ENCODE measurements around the gene DOCK2.

- TF ChIP-seq, protein P1, sequence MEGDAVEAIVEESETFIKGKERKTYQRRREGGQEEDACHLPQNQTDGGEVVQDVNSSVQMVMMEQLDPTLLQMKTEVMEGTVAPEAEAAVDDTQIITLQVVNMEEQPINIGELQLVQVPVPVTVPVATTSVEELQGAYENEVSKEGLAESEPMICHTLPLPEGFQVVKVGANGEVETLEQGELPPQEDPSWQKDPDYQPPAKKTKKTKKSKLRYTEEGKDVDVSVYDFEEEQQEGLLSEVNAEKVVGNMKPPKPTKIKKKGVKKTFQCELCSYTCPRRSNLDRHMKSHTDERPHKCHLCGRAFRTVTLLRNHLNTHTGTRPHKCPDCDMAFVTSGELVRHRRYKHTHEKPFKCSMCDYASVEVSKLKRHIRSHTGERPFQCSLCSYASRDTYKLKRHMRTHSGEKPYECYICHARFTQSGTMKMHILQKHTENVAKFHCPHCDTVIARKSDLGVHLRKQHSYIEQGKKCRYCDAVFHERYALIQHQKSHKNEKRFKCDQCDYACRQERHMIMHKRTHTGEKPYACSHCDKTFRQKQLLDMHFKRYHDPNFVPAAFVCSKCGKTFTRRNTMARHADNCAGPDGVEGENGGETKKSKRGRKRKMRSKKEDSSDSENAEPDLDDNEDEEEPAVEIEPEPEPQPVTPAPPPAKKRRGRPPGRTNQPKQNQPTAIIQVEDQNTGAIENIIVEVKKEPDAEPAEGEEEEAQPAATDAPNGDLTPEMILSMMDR (IDR thresholded peaks at IDR 0.05; ENCODE audit: borderline replicate concordance, extremely low read depth, low read length, poor library complexity, severe bottlenecking), result no peak
- no peak for TF ChIP-seq EZH2 (IDR thresholded peaks at IDR 0.05; ENCODE audit: borderline replicate concordance, low read depth, low read length, severe bottlenecking)
These were observed 342.8 kb downstream of the DOCK2 start for GRCh38 chr5:169979871-169980270.
